ENCODE measurements around the gene TNFSF13B.

DNA sequence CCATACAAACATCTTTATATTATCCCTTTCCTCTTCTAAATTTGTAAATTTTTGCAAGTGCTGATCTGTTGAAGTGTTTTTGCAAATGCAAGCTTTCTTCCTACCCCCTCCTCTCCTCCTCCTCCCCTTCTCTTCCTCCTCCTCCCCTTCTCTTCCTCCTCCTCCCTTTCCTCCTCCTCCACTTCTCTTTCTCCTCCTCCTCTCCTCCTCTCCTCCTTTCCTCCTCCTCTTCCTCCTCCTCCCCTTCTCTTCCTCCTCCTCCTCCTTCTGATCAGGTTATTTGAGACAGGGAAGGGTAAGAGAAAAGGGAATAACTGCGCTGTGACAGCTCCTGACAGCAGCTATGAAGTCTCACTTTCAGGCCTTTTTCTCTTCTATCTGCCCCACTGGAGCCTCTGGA, 8.9 kb downstream of the TNFSF13B start:
- TF ChIP-seq, protein P1, sequence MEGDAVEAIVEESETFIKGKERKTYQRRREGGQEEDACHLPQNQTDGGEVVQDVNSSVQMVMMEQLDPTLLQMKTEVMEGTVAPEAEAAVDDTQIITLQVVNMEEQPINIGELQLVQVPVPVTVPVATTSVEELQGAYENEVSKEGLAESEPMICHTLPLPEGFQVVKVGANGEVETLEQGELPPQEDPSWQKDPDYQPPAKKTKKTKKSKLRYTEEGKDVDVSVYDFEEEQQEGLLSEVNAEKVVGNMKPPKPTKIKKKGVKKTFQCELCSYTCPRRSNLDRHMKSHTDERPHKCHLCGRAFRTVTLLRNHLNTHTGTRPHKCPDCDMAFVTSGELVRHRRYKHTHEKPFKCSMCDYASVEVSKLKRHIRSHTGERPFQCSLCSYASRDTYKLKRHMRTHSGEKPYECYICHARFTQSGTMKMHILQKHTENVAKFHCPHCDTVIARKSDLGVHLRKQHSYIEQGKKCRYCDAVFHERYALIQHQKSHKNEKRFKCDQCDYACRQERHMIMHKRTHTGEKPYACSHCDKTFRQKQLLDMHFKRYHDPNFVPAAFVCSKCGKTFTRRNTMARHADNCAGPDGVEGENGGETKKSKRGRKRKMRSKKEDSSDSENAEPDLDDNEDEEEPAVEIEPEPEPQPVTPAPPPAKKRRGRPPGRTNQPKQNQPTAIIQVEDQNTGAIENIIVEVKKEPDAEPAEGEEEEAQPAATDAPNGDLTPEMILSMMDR (IDR thresholded peaks at IDR 0.05) = no peak
- no peak for TF ChIP-seq EZH2 (IDR thresholded peaks at IDR 0.05; ENCODE audit: borderline replicate concordance, insufficient read depth, low read depth, low read length, poor library complexity, severe bottlenecking)
